Esophagus muscularis mucosa (tissue), 4 donors: ENCODE measurements around the gene ZNG1A. TPM values are rescaled to one million over a fixed set of nuclear protein-coding genes. Genes with fewer than 3 reads are reported as not detected.
A peak's percentile ranks its signal among the peaks of the same experiment; 100 is the strongest.
"Not testable (repeated sequence)": the region's sequence is repeated elsewhere in the genome, so short reads cannot be mapped to it uniquely, and the experiment has no call there.

Source experiments
- DNase-seq: peaks from one replicate; pipeline ENCODE4 v3.0.0-alpha.2; 2017; ENCODE audit errors: extremely low spot score
- H3K27ac ChIP-seq, 4 donors: fragments of 200-600 bp; sonication (generic); replicated peaks in 1 of 4; 1 replicate in 3 of 4; 2 replicates in 1 of 4; pipeline ENCODE4 v1.5.1; 2016 to 2019; ENCODE audit warnings: mild to moderate bottlenecking in 1 of 4
- H3K27me3 ChIP-seq, 4 donors: fragments of 200-600 bp; sonication (generic); one replicate each; pipeline versions ENCODE4 v1.5.1 to v1.6.0; 2016 to 2019
- H3K36me3 ChIP-seq, 4 donors: fragments of 200-600 bp; sonication (generic); one replicate each; pipeline ENCODE4 v1.5.1; 2016 to 2019
- H3K4me1 ChIP-seq, 4 donors: fragments of 200-600 bp; sonication (generic); one replicate each; pipeline ENCODE4 v1.5.1; 2016 to 2019
- H3K4me3 ChIP-seq, 4 donors: fragments of 200-600 bp; sonication (generic); 1 replicate in 2 of 4; 2 replicates in 2 of 4; pipeline ENCODE4 v1.5.1; 2016 to 2019; ENCODE audit warnings: mild to moderate bottlenecking in 4 of 4, moderate library complexity in 1 of 4
- H3K9me3 ChIP-seq, 4 donors: fragments of 200-600 bp; sonication (generic); 1 replicate in 3 of 4; 2 replicates in 1 of 4; pipeline ENCODE4 v1.5.1; 2016 to 2019
- CTCF ChIP-seq, 3 experiments: fragments of 200-600 bp in 2 of 3; fragments of 450-650 bp in 1 of 3; sonication (generic) in 2 of 3; IDR thresholded peaks; one replicate each; pipeline ENCODE4 v1.5.1; 2017 to 2019; ENCODE audit warnings: antibody characterized with exemption in 3 of 3, mild to moderate bottlenecking in 2 of 3, moderate library complexity in 1 of 3
- EP300 ChIP-seq: sonication (generic); formaldehyde crosslinking; IDR thresholded peaks from one replicate; pipeline ENCODE4 v1.6.1; 2017; ENCODE audit warnings: antibody characterized with exemption
- POLR2A ChIP-seq: fragments of 450-650 bp; IDR thresholded peaks from one replicate; pipeline ENCODE4 v1.6.1; 2017; ENCODE audit warnings: antibody characterized with exemption, moderate library complexity, mild to moderate bottlenecking, low read depth
- POLR2AphosphoS5 ChIP-seq, 2 donors: sonication (generic); formaldehyde crosslinking; IDR thresholded peaks; one replicate each; pipeline ENCODE4 v1.6.1; 2017; ENCODE audit warnings: antibody characterized with exemption in 2 of 2
- WGBS: methylation state at CpG from one replicate; pipeline ENCODE4 v1.1.5; 2018; 5-methylcytosine and 5-hydroxymethylcytosine counted together
- intact Hi-C: fragments of 100-400 bp; cut with DNase I; formaldehyde crosslinking; loops from one replicate; pipeline ENCODE4 v1.15.1; 2023
- total RNA-seq, 4 donors: library from RNA; depleted of rRNA; stranded (reverse); fragments of >200 nt; gene quantifications; one replicate each; pipeline versions ENCODE4 v1.1.0 to v1.2.1, GENCODE V29; 2016

ZNG1A gene
- total RNA-seq, 4 donors from 2014 or later: 26.4 to 50.7 (median 34.1) TPM

GRCh38 chr9:221989-222776, 43.3 kb upstream of the ZNG1A start:
- Histone ChIP-seq H3K4me3 (no peak overlapping the region), H3K27ac (peak overlapping the region; percentile 17 to 91 (median 90)), H3K4me1 (peaks cover 0 to 89% (median 85%) of the 10 kb centered on the region in 4 donors), H3K9me3 (no peaks in the 10 kb centered on the region), H3K27me3 (no peaks in the 10 kb centered on the region), H3K36me3 (no peaks in the 10 kb centered on the region)
- TF ChIP-seq POLR2A (no peak), EP300 (no peak), POLR2AphosphoS5 (IDR thresholded peaks at IDR 0.05) (no peak), CTCF (IDR thresholded peaks at IDR 0.05) (no peak)
- intact Hi-C loops: no loop called here
- no peak for DNase-seq
- 65% methylated on average over 6 of the region's 6 CpGs for WGBS

GRCh38 chr9:219670-220365, 41.0 kb upstream of the ZNG1A start:
- Histone ChIP-seq H3K27ac (peak overlapping the region; percentile 89 to 91 (median 90)), H3K4me3 (no peak overlapping the region), H3K4me1 (peaks cover 3 to 97% (median 94%) of the 10 kb centered on the region in 4 donors), H3K36me3 (no peaks in the 10 kb centered on the region), H3K9me3 (no peaks in the 10 kb centered on the region), H3K27me3 (peaks cover 0 to 4% (median 0%) of the 10 kb centered on the region in 4 donors)
- intact Hi-C loops: loop anchor here (5.0 kb wide), 2 partner anchors 67 to 82 kb away; no protein-coding TSS in a partner anchor
- WGBS: 77% methylated on average over 7 of the region's 7 CpGs
- DNase-seq: no peak
- TF ChIP-seq POLR2AphosphoS5 (IDR thresholded peaks at IDR 0.05) (no peak), CTCF (IDR thresholded peaks at IDR 0.05) (no peak), EP300 (no peak), POLR2A (no peak)

GRCh38 chr9:219036-219435, 40.2 kb upstream of the ZNG1A start:
- Histone ChIP-seq H3K4me3 (peak overlapping the region in 3 of 4 donors; percentile 37 to 75 (median 73)), H3K4me1 (peaks cover 6 to 97% (median 93%) of the 10 kb centered on the region in 4 donors), H3K27ac (peak overlapping the region; percentile 89 to 91 (median 90))
- intact Hi-C loops: loop anchor here (5.0 kb wide), 2 partner anchors 68 to 83 kb away; no protein-coding TSS in a partner anchor
- 87% methylated on average over 7 of the region's 7 CpGs for WGBS
- not testable (repeated sequence) for H3K36me3 ChIP-seq, DNase-seq, H3K9me3 ChIP-seq, H3K27me3 ChIP-seq

GRCh38 chr9:217950-218349, 39.1 kb upstream of the ZNG1A start:
- H3K27me3 ChIP-seq: peaks cover 0 to 7% (median 0%) of the 10 kb centered on the region in 4 donors
- DNase-seq: no peak
- TF ChIP-seq EP300 (no peak), POLR2AphosphoS5 (IDR thresholded peaks at IDR 0.05) (no peak), POLR2A (no peak), CTCF (IDR thresholded peaks at IDR 0.05) (no peak)
- WGBS: 40% methylated on average over 2 of the region's 2 CpGs
- no peaks in the 10 kb centered on the region for H3K36me3 ChIP-seq
- peaks cover 6 to 92% (median 90%) of the 10 kb centered on the region in 4 donors for H3K4me1 ChIP-seq
- intact Hi-C loops: loop anchor here (5.0 kb wide), 2 partner anchors 69 to 84 kb away; no protein-coding TSS in a partner anchor
- no peaks in the 10 kb centered on the region for H3K9me3 ChIP-seq
- peak overlapping the region; percentile 89 to 91 (median 90) for H3K27ac ChIP-seq
- H3K4me3 ChIP-seq: peak overlapping the region; percentile 15 to 75 (median 55)

GRCh38 chr9:216866-217265, 38.0 kb upstream of the ZNG1A start:
- Histone ChIP-seq H3K27me3 (peaks cover 0 to 7% (median 0%) of the 10 kb centered on the region in 4 donors), H3K36me3 (no peaks in the 10 kb centered on the region), H3K4me3 (peak overlapping the region; percentile 73 to 87 (median 78)), H3K4me1 (peaks cover 6 to 85% (median 83%) of the 10 kb centered on the region in 4 donors), H3K27ac (peak overlapping the region; percentile 89 to 91 (median 90)), H3K9me3 (no peaks in the 10 kb centered on the region)
- TF ChIP-seq POLR2A (no peak), EP300 (no peak), POLR2AphosphoS5 (IDR thresholded peaks at IDR 0.05) (no peak), CTCF (IDR thresholded peaks at IDR 0.05) (no peak)
- intact Hi-C loops: loop anchor here (5.0 kb wide), 2 partner anchors 70 to 85 kb away; no protein-coding TSS in a partner anchor
- 84% methylated on average over 1 of the region's 1 CpG for WGBS
- DNase-seq: no peak
